ENCODE data around the gene HOXD12.

Gene HOXD12

GRCh38 chr2:176122683-176123410 is 23.3 kb downstream of the HOXD12 start, which contains the start of gene HOXD9:
TSS of gene HOXD9 (plus strand) at chr2:176122719. CDS start at chr2:176122769, 50 bp downstream.
- DNase-seq = no peak

GRCh38 chr2:176123411-176124109 is 24.0 kb downstream of the HOXD12 start:
- DNase-seq = no peak

GRCh38 chr2:176124110-176124946 is 24.7 kb downstream of the HOXD12 start:
- DNase-seq = no peak

DNA sequence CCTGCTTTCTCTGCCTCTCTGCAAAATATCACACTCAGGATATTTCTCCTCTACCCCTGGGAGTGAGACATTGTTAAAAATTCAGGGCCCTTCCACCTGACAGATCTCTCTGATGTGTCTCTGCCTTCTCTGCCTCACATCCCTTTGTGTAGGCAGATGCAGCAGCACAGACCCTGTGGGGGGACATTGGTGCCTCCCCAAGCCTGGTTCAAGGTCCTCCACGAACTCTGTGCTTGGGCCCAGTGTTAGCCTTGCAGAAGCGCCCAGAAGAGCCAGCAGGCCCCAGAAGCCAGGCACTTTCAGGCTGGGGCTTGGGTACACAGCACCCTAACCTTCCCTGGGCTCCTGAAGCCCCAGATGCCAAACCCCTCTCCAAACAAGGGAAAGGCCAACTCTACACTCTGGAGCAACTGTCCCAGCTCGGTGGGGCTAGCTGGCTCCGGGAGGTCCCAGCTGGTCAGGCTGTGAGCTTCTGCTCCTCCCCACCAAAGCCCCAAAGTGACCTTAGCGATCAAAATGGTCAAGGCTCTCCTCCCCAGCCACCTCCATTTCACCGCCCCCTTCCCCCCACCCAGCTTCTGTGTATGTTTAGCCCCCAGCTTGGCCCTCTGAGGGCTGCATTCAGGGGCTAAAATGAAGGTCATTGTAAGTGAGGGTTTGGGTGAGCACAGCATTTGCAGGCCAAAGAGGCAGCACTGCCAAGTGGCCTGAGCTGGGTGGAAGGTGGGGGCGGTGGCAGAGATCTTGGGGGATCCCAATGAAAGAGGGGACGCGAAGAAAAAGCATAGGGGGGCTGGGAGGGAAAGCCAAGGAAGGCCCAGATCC is 25.6 kb downstream of the HOXD12 start:
- DNase-seq = no peak

DNA sequence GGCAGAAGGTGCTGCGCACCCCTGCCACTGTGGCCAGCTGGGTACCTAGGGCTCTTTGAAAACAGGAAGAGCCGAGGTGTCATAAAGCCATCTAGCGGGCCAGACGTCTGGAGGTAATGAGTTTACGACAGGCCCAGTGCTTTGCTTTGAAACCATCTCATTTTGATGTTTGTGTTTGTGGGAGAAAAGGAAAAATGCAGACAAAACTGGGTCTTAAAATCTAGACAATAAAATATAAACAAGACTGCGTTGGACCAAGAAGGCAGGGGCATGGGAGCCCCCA is 26.1 kb downstream of the HOXD12 start:
- no peak for DNase-seq

DNA sequence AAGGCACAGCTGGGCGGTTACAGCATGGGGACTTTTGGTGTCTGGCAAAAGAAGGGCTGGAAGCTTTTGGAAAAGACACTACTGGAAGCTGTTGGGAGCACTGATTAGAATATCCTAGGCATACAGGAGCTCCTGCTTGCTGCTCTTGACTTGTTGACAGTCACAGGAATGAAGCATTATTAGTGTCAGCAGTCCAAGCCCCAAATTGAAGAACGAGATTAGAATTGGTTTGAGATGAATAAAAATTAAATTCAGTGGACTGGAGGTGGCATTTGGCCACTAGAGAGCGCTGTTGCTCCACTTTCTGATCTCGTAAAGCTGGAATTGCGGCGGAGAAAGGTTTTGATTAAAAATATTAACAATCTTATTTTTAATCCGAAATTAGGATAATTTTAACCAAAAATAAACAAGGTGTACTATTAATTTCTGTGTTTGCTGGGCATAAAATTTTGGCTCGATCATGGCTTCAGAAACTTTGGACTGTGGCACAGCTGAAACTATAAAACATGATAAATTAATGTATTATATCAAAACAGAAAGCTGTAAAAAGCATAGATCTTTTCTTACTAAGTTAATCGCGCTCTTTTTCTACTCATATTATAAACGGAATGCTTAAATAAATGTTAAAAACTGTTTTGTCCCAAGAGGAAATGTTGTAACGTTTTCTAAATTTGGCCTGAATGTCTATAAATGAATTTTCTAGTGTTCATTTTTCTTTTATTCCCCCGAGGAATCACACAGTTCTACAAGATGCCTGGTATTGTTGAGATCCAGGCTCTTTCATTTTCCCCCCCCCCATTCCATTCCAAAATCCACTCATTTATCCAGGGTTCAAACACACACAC is 27.6 kb downstream of the HOXD12 start:
- peak; percentile 28 to 56 (median 40) for DNase-seq

DNA sequence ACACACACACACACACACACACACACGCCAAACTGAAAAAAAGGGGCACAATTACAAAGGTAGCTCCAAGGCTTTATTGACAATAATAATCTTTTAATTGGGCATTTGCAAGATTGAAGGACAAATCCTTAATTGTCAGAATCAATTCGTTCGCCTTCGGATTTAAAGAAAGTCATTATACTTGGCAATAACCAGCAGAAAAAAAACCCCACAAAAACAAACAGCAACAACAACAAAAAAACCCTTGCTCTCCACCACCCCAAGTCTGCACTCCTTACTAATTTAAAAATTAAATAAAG is 28.1 kb downstream of the HOXD12 start:
- no peak for DNase-seq

DNA sequence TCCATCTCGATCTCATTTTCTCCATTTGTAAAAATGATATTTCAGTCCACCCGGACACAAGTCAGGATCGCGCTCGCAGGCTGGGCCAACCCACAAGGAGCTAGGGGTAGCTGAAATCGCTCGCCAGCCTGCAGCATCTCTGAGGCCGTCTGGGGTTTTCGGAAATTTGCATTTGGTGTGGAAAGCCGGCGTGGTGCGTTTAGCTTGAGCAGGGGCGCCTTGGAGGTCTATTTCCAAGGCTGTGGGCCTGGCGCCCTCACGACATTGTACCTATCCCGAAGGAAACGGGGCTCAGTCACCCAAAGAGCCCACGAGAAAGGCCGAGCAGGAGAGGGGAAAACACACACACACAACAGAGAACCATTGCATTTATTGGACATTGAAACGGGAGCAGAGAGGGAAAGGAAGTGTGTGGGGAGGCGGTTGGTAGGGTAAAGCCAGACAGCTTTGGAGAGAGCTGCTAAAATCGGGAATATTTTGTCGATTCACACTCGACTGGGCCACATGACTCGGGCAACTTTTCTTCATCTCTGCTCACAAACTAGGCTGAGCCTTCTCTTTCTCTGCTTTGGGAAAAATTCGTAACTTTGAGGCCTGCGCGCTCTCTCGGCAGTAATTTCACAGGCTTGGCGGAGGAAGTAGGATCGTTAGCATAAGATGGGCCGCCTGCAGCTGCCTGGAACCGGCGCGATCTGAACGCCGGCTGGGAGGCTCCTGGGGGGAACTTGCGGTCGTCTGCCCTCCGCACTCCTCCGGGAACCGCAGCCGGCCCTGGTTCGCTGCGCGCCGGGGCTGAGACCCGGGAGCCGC is 28.8 kb downstream of the HOXD12 start:
- no peak for DNase-seq

DNA sequence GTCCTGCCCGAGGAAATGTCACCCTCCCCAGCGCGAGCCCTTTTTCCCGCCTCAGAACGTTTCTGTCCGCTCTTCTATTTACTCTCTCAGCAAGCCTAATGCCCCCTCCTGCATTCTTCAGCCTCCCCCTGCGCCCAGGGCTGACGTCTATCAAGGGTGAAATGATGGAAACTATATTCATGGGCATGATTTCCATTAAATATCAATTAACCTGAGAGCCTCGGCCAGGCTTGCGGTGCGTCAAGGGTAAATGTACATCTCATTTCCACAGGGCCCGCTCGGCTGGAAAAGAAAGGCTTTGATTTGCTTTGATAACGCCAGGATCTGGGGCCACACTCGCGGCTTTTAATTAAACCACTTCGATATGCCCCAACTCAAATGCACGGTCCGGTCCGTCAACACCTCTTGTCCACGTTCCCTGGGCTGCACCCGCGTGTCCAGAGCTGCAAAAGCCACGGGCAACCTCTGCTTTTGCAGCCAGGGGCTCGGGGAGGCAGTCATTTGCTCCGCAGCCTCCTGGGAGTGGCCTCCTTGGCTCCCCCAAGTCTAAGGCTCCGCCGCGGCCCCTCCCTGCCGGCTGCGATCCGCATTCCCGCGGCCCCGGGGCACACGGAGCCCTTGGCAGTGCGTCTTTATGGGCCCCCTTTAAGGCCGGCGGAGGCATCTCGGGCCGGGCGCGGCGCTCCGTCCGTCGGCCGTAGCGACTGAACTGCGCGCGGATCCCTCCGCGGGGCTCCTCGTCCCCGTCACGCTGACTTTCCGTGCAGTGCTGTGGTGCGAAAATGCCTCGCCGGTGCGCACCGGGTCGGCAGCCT is 29.6 kb downstream of the HOXD12 start, which contains the start of gene HOXD8:
HOXD8 (plus strand) TSS at position 724 of the 815 bp plus-strand sequence. CDS start 662 bp downstream, outside the sequence.
- DNase-seq = no peak

DNA sequence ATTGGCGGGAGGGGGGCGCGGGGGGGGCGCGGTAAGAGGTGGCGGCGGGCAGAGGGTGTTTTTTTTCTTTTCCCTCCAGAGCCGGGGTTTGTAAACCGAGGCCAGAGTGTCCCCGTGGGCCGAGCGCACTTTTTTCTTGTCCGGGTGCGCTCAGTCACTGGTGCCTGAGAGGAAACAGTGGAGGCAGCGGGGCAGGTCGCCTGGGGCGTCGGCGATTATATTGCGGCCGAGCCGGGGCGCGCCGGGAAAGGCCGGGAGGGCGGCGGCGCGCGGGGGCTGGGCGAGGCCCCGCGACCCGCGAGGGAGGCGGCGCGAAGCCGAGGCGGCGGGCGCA is 30.2 kb downstream of the HOXD12 start:
- no peak for DNase-seq

DNA sequence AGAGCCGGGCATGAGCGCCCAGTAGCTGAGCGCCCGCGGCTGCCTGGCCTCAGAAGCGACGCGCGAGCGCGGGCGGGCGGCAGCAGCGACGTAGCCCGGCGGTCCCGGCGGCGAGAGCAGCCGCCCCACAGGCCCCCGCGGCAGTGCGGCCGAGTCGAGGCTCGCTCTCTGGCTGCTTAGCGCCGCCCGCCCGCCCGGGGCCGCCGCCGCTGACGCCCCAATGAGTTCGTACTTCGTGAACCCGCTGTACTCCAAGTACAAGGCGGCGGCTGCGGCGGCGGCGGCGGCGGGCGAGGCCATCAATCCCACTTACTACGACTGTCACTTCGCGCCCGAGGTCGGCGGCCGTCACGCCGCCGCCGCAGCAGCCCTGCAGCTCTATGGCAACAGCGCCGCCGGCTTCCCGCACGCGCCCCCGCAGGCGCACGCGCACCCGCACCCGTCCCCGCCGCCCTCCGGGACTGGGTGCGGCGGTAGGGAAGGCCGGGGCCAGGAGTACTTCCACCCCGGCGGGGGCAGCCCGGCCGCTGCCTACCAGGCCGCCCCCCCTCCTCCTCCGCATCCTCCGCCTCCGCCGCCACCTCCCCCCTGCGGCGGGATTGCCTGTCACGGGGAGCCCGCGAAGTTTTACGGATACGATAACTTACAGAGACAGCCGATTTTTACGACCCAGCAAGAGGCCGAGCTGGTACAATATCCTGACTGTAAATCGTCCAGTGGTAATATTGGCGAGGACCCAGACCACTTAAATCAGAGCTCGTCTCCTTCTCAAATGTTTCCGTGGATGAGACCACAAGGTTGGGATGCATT is 30.8 kb downstream of the HOXD12 start:
- DNase-seq = no peak

DNA sequence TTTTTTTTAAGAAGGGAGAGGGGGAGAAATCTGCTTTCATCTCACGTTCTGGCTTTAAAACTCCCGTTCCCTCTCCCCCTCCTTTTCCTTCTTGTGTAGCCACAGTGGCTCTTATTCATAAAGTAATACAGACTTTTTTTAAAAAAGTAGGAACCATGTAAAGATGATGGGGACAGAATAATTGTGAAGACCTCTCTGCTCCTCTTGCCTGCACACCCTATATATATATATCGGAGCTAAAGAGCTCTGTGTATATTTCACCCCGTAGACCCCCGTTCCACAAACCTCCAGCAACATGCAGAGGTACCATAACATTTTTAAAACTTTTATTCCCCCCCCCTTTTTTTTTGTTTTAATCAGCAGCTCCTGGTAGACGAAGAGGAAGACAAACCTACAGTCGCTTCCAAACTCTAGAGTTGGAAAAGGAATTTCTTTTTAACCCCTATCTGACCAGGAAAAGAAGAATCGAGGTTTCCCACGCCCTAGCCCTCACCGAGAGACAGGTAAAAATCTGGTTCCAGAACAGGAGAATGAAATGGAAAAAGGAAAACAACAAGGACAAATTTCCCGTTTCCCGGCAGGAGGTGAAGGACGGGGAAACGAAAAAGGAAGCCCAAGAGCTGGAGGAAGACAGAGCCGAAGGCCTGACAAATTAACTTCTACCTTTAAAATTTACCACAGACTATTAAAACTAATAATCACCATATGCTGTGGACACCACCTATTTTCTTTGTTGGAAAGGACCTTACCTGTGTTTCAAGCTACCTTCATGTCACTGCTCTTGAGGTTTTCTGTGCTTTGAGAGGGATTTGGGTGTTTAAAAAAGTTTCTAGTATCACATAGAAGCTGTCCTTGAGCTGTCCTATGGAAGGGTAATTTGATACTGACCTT is 31.6 kb downstream of the HOXD12 start:
- DNase-seq = no peak

DNA sequence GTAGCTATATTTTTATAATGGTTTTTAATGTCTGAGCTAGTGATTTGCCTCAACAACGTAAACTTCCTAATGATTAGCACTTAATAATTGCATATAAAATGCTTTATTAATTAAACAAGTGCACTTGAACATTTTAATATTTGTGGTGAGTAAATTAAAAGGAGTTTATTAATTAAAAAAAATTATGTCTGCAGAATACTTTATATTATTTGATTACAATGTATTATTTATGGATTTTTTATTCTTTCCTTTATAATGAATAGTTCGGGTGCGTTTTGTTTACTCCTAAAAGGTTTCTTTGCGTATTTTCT is 32.2 kb downstream of the HOXD12 start:
- no peak for DNase-seq

DNA sequence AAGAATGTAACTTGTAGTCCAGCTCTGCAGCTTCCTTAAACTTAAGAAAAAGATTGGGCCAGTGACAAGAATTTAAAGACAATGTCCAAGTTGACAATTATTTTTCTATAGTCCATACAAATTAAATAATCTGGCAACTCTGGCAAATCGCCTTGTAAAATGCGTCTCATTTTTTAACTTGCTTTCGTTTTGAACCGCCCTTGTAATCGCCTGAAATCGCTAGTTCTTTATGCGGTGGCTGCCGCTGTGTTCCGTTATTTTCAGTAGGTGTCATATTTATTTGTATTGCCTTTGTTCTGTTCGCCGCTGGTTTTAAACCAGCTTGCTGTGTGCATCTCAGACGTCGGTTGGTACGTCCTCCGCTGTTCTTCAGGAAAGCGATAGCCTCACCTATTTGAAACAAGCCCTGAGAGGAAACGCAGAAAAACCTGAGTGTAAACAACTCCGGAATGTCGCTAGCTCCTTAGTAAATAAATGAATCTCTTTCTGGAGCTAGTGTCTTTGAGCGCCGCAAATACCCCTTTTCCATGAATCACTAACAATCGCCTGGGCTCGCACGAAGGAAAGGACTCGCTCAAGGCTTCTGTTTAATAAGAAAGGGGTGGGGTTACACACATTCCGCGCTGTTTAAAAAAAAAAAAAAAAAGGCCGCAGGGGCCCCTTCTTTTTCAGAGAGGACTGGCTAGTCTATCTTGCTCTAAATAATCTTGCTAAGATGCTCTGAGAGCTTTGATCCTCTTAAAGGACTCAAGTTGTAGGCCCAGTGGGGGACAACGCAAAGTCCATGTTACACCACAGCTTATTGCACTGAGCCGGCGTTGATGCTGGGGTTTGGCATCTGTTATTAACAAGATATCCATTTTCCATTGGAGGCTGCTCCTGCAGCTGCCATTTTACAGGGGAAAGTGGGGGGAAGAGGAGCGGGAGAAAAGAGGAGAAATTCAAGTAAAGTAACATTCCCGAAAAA is 32.9 kb downstream of the HOXD12 start:
- no peak for DNase-seq

DNA sequence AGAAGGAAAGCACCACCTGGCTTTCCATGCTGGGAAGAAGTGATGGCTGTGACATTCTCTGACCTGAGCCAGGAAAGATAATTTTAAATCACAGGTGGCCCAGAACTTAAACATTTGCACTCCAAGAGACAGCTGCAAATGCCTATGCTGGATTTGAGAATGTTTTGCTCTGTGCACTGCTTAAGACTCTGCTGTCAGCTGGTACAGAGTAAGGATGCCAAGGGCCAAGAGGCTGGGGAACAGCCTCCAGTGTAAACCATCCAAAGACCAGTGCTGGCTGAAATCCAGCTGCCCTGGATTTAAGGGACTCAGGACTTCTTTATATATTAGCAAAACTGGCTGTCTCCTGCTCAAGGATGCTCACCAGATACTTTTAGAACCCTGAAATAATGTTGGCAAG is 33.8 kb downstream of the HOXD12 start:
- DNase-seq = no peak

DNA sequence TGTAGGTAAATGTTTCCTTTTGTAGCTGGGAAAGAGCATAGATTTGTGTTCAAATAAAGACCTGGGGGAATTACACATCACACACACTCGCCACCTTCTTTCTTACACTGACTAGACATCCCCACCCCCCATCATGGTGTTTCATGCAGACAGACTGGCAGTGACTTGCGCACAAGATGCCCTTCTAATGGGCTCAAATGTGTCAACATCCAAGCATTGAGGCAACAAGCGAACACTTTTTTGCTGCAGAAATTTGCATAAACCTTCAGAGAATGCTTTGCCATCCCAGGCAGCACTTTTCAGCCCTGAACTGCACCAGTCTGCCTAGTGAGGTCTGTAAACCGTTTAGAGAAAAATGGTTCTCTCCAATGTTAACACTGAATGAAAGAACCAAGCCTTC is 34.4 kb downstream of the HOXD12 start:
- no peak for DNase-seq

- no peak for DNase-seq
Observed at GRCh38 chr2:176135035-176135440, 35.4 kb downstream of the HOXD12 start.

All from activated naive CD4-positive, alpha-beta T cell (primary cell).